SK-N-SH treated with all-trans-retinoic acid at 6 μM for 48 hours (cell line): ENCODE measurements around the gene RBPJ.

Experiments used
- ATAC-seq: fragments of 200-7000 bp; cut with Tn5 transposase; 3 replicates; pipeline ENCODE4 v1.9.1; 2020; ENCODE audit warnings: mild to moderate bottlenecking, moderate library complexity
- ARNTL ChIP-seq: fragments of 450-650 bp; formaldehyde crosslinking; IDR thresholded peaks from 2 replicates; pipeline ENCODE4 v1.5.0; 2020; ENCODE audit warnings: low read depth, mild to moderate bottlenecking, moderate library complexity, borderline replicate concordance
- BACH2 ChIP-seq: fragments of 250-450 bp; sonication (Bioruptor Pico); IDR thresholded peaks from 2 replicates; pipeline ENCODE4 v1.9.0; 2021; ENCODE audit warnings: mild to moderate bottlenecking, borderline replicate concordance
- CREB5 ChIP-seq: fragments of 250-450 bp; sonication (Bioruptor Pico); IDR thresholded peaks from 2 replicates; pipeline ENCODE4 v1.5.1; 2020; ENCODE audit warnings: low read depth, mild to moderate bottlenecking, moderate library complexity
- CSDC2 ChIP-seq: fragments of 250-450 bp; sonication (Bioruptor Pico); IDR thresholded peaks from 2 replicates; pipeline ENCODE4 v1.5.0; 2020; ENCODE audit warnings: mild to moderate bottlenecking, moderate library complexity
- ESRRG ChIP-seq: fragments of 250-450 bp; sonication (Bioruptor Pico); IDR thresholded peaks from 2 replicates; pipeline ENCODE4 v1.6.1; 2021; ENCODE audit warnings: mild to moderate bottlenecking
- GLIS3 ChIP-seq: fragments of 250-450 bp; sonication (Bioruptor Pico); IDR thresholded peaks from 2 replicates; pipeline ENCODE4 v1.5.0; 2020; ENCODE audit warnings: mild to moderate bottlenecking, moderate library complexity
- ISL1 ChIP-seq: fragments of 250-450 bp; sonication (Bioruptor Pico); IDR thresholded peaks from 2 replicates; pipeline ENCODE4 v2.1.2; 2022; ENCODE audit warnings: mild to moderate bottlenecking, moderate library complexity
- PATZ1 ChIP-seq: fragments of 250-450 bp; sonication (Bioruptor Pico); IDR thresholded peaks from 2 replicates; pipeline ENCODE4 v1.8.0; 2020; ENCODE audit warnings: mild to moderate bottlenecking, moderate library complexity, borderline replicate concordance
- PPARA ChIP-seq: fragments of 250-450 bp; sonication (Bioruptor Pico); IDR thresholded peaks from 2 replicates; pipeline ENCODE4 v1.5.0; 2020; ENCODE audit warnings: mild to moderate bottlenecking, borderline replicate concordance
- RARB ChIP-seq: fragments of 250-450 bp; sonication (Bioruptor Pico); IDR thresholded peaks from 2 replicates; pipeline ENCODE4 v1.8.0; 2021; ENCODE audit warnings: mild to moderate bottlenecking, moderate library complexity
- SNAI2 ChIP-seq: fragments of 250-450 bp; sonication (Bioruptor Pico); IDR thresholded peaks from 2 replicates; pipeline ENCODE4 v1.5.0; 2020; ENCODE audit warnings: mild to moderate bottlenecking, moderate library complexity
- TCF4 ChIP-seq: fragments of 250-450 bp; sonication (Bioruptor Pico); IDR thresholded peaks from 2 replicates; pipeline ENCODE4 v1.8.0; 2021; ENCODE audit warnings: mild to moderate bottlenecking, moderate library complexity, borderline replicate concordance
- TOX ChIP-seq: fragments of 250-450 bp; sonication (Bioruptor Pico); IDR thresholded peaks from 2 replicates; pipeline ENCODE4 v1.8.0; 2021; ENCODE audit warnings: mild to moderate bottlenecking, moderate library complexity, borderline replicate concordance
- ZC3H10 ChIP-seq: fragments of 250-450 bp; sonication (Bioruptor Pico); IDR thresholded peaks from 2 replicates; pipeline ENCODE4 v1.5.1; 2021; ENCODE audit warnings: mild to moderate bottlenecking, moderate library complexity
- ZFP3 ChIP-seq: fragments of 250-450 bp; sonication (Bioruptor Pico); IDR thresholded peaks from 2 replicates; pipeline ENCODE4 v1.5.0; 2020; ENCODE audit warnings: mild to moderate bottlenecking, moderate library complexity
- ZNF565 ChIP-seq: fragments of 450-650 bp; formaldehyde crosslinking; conservative IDR thresholded peaks from 2 replicates; pipeline ENCODE4 v1.5.0; 2020; ENCODE audit warnings: low read depth, mild to moderate bottlenecking, moderate library complexity
- ZNF70 ChIP-seq: fragments of 450-650 bp; formaldehyde crosslinking; IDR thresholded peaks from 2 replicates; pipeline ENCODE4 v1.5.0; 2020; ENCODE audit warnings: mild to moderate bottlenecking, moderate library complexity
- ZNF8 ChIP-seq: fragments of 450-650 bp; formaldehyde crosslinking; IDR thresholded peaks from 2 replicates; pipeline ENCODE4 v1.5.0; 2020; ENCODE audit warnings: mild to moderate bottlenecking, moderate library complexity
- TF ChIP-seq, protein P1 (sequence below): fragments of 250-450 bp; sonication (Bioruptor Pico); IDR thresholded peaks from 2 replicates; pipeline ENCODE4 v1.5.0; 2020; ENCODE audit warnings: mild to moderate bottlenecking, moderate library complexity
- TF ChIP-seq, protein P2 (sequence below): fragments of 250-450 bp; sonication (Bioruptor Pico); IDR thresholded peaks from 2 replicates; pipeline ENCODE4 v1.8.0; 2021; ENCODE audit warnings: low read depth, mild to moderate bottlenecking, moderate library complexity, borderline replicate concordance

The RBPJ gene

DNA sequence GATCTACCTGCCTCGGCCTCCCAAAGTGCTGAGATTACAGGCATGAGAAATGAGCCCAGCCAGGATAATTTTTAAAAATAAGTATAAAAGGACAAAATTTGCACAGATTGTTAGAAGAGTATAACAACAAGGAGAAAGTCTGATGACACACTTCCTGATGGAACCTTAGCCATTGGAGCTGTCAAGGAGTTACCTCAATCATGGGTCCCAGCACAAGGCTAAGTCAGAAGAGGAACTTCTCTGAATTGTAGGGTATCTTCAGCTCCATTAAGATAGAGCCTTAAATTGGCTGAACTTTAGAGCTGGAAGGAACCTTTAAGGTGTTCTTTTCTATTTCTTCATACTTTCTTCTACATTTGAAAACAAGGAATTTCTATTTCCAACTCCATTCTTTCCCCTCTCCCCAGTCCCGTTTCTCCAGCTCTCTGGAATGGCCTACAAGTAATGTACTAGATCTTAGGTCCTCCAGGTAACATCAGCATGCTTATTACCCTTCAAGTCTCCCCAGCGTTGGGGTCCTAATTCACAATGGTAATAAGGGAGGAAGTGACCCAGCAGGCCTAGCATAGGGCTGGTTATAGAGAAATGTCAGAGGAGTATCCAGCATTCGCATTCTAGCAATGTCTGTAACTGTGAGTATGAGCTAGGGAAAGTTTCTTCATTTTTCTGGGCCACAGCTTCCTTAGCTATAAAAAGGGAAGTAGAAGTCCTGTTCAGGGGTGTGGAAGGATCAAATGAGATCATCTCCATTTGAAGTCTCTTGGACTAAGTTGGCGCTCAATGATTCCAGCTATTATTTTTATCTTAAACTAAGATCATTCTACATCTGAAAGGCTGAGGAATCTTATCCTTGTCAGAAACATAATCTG lies 18.5 kb upstream of the RBPJ start:
- no peak for ATAC-seq
- no peak for TF ChIP-seq PPARA (CRISPR knock-in tag)
- TF ChIP-seq ZFP3 (CRISPR knock-in tag): no peak
- TF ChIP-seq, protein P1, sequence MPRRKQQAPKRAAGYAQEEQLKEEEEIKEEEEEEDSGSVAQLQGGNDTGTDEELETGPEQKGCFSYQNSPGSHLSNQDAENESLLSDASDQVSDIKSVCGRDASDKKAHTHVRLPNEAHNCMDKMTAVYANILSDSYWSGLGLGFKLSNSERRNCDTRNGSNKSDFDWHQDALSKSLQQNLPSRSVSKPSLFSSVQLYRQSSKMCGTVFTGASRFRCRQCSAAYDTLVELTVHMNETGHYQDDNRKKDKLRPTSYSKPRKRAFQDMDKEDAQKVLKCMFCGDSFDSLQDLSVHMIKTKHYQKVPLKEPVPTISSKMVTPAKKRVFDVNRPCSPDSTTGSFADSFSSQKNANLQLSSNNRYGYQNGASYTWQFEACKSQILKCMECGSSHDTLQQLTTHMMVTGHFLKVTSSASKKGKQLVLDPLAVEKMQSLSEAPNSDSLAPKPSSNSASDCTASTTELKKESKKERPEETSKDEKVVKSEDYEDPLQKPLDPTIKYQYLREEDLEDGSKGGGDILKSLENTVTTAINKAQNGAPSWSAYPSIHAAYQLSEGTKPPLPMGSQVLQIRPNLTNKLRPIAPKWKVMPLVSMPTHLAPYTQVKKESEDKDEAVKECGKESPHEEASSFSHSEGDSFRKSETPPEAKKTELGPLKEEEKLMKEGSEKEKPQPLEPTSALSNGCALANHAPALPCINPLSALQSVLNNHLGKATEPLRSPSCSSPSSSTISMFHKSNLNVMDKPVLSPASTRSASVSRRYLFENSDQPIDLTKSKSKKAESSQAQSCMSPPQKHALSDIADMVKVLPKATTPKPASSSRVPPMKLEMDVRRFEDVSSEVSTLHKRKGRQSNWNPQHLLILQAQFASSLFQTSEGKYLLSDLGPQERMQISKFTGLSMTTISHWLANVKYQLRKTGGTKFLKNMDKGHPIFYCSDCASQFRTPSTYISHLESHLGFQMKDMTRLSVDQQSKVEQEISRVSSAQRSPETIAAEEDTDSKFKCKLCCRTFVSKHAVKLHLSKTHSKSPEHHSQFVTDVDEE: no peak
- TF ChIP-seq BACH2 (CRISPR knock-in tag): no peak
- no peak for TF ChIP-seq CSDC2 (CRISPR knock-in tag)
- TF ChIP-seq ZNF565 (CRISPR knock-in tag): no peak
- TF ChIP-seq PATZ1 (CRISPR knock-in tag): no peak
- TF ChIP-seq ISL1 (CRISPR knock-in tag): no peak
- TF ChIP-seq TOX: no peak
- no peak for TF ChIP-seq RARB
- TF ChIP-seq, all 23 proteins: peak for 0

GRCh38 chr4:26303008-26303407 lies 17.8 kb upstream of the RBPJ start:
- ATAC-seq: no peak

More at GRCh38 chr4:26303008-26303407, 17.8 kb upstream of the RBPJ start:
- TF ChIP-seq ZNF70 (CRISPR knock-in tag) (no peak), ZFP3 (CRISPR knock-in tag) (no peak), ZNF8 (CRISPR knock-in tag) (no peak), ESRRG (no peak), CREB5 (CRISPR knock-in tag) (no peak), TOX (no peak), GLIS3 (no peak), PPARA (CRISPR knock-in tag) (no peak), PATZ1 (CRISPR knock-in tag) (no peak), ARNTL (CRISPR knock-in tag) (no peak), ZC3H10 (CRISPR knock-in tag) (no peak), SNAI2 (CRISPR knock-in tag) (no peak), CSDC2 (CRISPR knock-in tag) (no peak), TCF4 (CRISPR knock-in tag) (no peak), BACH2 (CRISPR knock-in tag) (no peak), ZNF565 (CRISPR knock-in tag) (no peak)
- TF ChIP-seq, protein P2, sequence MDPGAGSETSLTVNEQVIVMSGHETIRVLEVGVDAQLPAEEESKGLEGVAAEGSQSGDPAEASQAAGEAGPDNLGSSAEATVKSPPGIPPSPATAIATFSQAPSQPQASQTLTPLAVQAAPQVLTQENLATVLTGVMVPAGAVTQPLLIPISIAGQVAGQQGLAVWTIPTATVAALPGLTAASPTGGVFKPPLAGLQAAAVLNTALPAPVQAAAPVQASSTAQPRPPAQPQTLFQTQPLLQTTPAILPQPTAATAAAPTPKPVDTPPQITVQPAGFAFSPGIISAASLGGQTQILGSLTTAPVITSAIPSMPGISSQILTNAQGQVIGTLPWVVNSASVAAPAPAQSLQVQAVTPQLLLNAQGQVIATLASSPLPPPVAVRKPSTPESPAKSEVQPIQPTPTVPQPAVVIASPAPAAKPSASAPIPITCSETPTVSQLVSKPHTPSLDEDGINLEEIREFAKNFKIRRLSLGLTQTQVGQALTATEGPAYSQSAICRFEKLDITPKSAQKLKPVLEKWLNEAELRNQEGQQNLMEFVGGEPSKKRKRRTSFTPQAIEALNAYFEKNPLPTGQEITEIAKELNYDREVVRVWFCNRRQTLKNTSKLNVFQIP: no peak
- TF ChIP-seq, protein P1: no peak
